Neural cell (in vitro differentiated cells): Measurements from ENCODE around the gene KMO. TPM values are rescaled to one million over a fixed set of nuclear protein-coding genes. Genes with fewer than 3 reads are reported as not detected.

Experiments
- H2AFZ ChIP-seq: fragments of 200-600, 300-800 bp; sonication (generic), shearing (Covaris generic); 2 replicates; pipeline ENCODE4 v1.6.0; 2014; ENCODE audit warnings: low read depth, mild to moderate bottlenecking, antibody characterized with exemption, low read length, moderate library complexity
- H3F3A ChIP-seq: fragments of 200-600 bp; shearing (Covaris generic); 2 replicates; pipeline ENCODE4 v1.6.1; 2016; ENCODE audit warnings: mild to moderate bottlenecking, moderate library complexity, mixed read lengths, antibody characterized with exemption, low read length; ENCODE audit not compliant: insufficient read depth, poor library complexity, severe bottlenecking
- H3K27ac ChIP-seq: fragments of 200-600, 300-800 bp; sonication (generic), shearing (Covaris generic); 2 replicates; pipeline ENCODE4 v1.5.1; 2014; ENCODE audit warnings: mild to moderate bottlenecking, low read length, moderate library complexity
- H3K27me3 ChIP-seq: fragments of 300-800, 200-600 bp; sonication (generic), shearing (Covaris generic); 2 replicates; pipeline ENCODE4 v1.6.0; 2014; ENCODE audit warnings: mild to moderate bottlenecking, low read depth, low read length, moderate library complexity; ENCODE audit not compliant: insufficient read depth
- H3K36me3 ChIP-seq: fragments of 300-800, 200-600 bp; sonication (generic), shearing (Covaris generic); 2 replicates; pipeline ENCODE4 v1.5.1; 2014; ENCODE audit warnings: mild to moderate bottlenecking, antibody characterized with exemption, low read length, moderate library complexity; ENCODE audit not compliant: insufficient read depth
- H3K4me2 ChIP-seq: fragments of 300-800, 200-600 bp; sonication (generic), shearing (Covaris generic); 2 replicates; pipeline ENCODE4 v1.6.0; 2014; ENCODE audit warnings: mild to moderate bottlenecking, low read length
- H3K4me3 ChIP-seq: fragments of 300-800, 200-600 bp; sonication (generic), shearing (Covaris generic); 2 replicates; pipeline ENCODE4 v1.5.1; 2014; ENCODE audit warnings: mild to moderate bottlenecking, low read length, moderate library complexity
- H3K79me2 ChIP-seq: fragments of 200-600 bp; shearing (Covaris generic); replicated peaks from 2 replicates; pipeline ENCODE4 v1.6.0; 2014; ENCODE audit warnings: mild to moderate bottlenecking, low read length, moderate library complexity; ENCODE audit not compliant: insufficient read depth
- H3K9ac ChIP-seq: fragments of 300-800, 200-600 bp; sonication (generic), shearing (Covaris generic); 2 replicates; pipeline ENCODE4 v1.6.1; 2016; ENCODE audit warnings: mild to moderate bottlenecking, low read length, mixed read lengths
- H3K9me2 ChIP-seq: fragments of 200-600 bp; shearing (Covaris generic); 2 replicates; pipeline ENCODE4 v1.6.1; 2016; ENCODE audit warnings: mild to moderate bottlenecking, low read length, mixed read lengths; ENCODE audit not compliant: insufficient read depth
- H3K9me3 ChIP-seq: fragments of 200-600, 300-800 bp; sonication (generic), shearing (Covaris generic); 2 replicates; pipeline ENCODE4 v1.6.1; 2016; ENCODE audit warnings: mild to moderate bottlenecking, mixed run types, low read length, moderate library complexity, mixed read lengths
- H4K20me1 ChIP-seq: fragments of 200-600 bp; shearing (Covaris generic); 2 replicates; pipeline ENCODE4 v1.6.1; 2016; ENCODE audit warnings: mild to moderate bottlenecking, mixed run types; ENCODE audit not compliant: insufficient read depth
- CTCF ChIP-seq: fragments of 450-650 bp; IDR thresholded peaks from 2 replicates; pipeline ENCODE4 v1.5.1; 2014; ENCODE audit warnings: antibody characterized with exemption, mild to moderate bottlenecking, moderate library complexity; ENCODE audit not compliant: poor library complexity, severe bottlenecking
- EZH2 ChIP-seq: fragments of 200-600, 300-800 bp; shearing (Covaris generic), sonication (generic); IDR thresholded peaks from 2 replicates; pipeline ENCODE4 v1.6.1; 2014; ENCODE audit warnings: antibody characterized with exemption, low read length, borderline replicate concordance, mild to moderate bottlenecking; ENCODE audit not compliant: insufficient read depth, poor library complexity, severe bottlenecking
- MXI1 ChIP-seq: fragments of 450-650 bp; conservative IDR thresholded peaks from 2 replicates; pipeline ENCODE4 v1.6.1; 2014; ENCODE audit warnings: antibody characterized with exemption, mild to moderate bottlenecking; ENCODE audit not compliant: poor library complexity, severe bottlenecking
- POLR2AphosphoS5 ChIP-seq: IDR thresholded peaks from 2 replicates; pipeline ENCODE4 v1.6.1; 2012
- RAD21 ChIP-seq: fragments of 450-650 bp; conservative IDR thresholded peaks from 2 replicates; pipeline ENCODE4 v1.6.1; 2014; ENCODE audit warnings: antibody characterized with exemption, mild to moderate bottlenecking, moderate library complexity
- REST ChIP-seq: IDR thresholded peaks from 2 replicates; pipeline ENCODE4 v1.6.1; 2012; ENCODE audit warnings: borderline replicate concordance
- SMC3 ChIP-seq: fragments of 450-650 bp; conservative IDR thresholded peaks from 2 replicates; pipeline ENCODE4 v1.6.1; 2014; ENCODE audit warnings: antibody characterized with exemption, mild to moderate bottlenecking, moderate library complexity; ENCODE audit not compliant: poor library complexity
- TAF1 ChIP-seq: IDR thresholded peaks from 2 replicates; pipeline ENCODE4 v1.6.1; 2012; ENCODE audit warnings: low read depth
- polyA plus RNA-seq: library from polyadenylated mRNA; depleted of rRNA; stranded (reverse); fragments of >200 nt; gene quantifications from 2 replicates; pipeline ENCODE4 v1.2.3, GENCODE V29; 2014

KMO gene
- polyA plus RNA-seq, 1 donor from 2014 or later: 0.72 TPM

GRCh38 chr1:241631674-241632073, 99.5 kb downstream of the KMO start:
- Histone ChIP-seq H3K9me2 (no peaks in the 10 kb centered on the region), H3K36me3 (peaks cover 13% of the 10 kb centered on the region), H2AFZ (no peak overlapping the region), H3K27ac (no peak overlapping the region), H4K20me1 (no peaks in the 10 kb centered on the region), H3K27me3 (no peaks in the 10 kb centered on the region), H3F3A (no peaks in the 10 kb centered on the region), H3K9me3 (no peaks in the 10 kb centered on the region), H3K9ac (no peak overlapping the region), H3K4me2 (no peak overlapping the region), H3K4me3 (no peak overlapping the region), H3K79me2 (peaks cover 8% of the 10 kb centered on the region)
- TF ChIP-seq SMC3 (no peak), TAF1 (no peak), REST (no peak), EZH2 (no peak), CTCF (no peak), MXI1 (no peak), POLR2AphosphoS5 (no peak), RAD21 (no peak)

GRCh38 chr1:241632987-241633386, 100.8 kb downstream of the KMO start:
- Histone ChIP-seq H3K9me3 (no peaks in the 10 kb centered on the region), H3K27me3 (no peaks in the 10 kb centered on the region), H3K9me2 (no peaks in the 10 kb centered on the region), H3F3A (no peaks in the 10 kb centered on the region), H3K36me3 (peaks cover 13% of the 10 kb centered on the region), H3K27ac (no peak overlapping the region), H3K79me2 (peaks cover 12% of the 10 kb centered on the region), H2AFZ (no peak overlapping the region), H3K4me3 (no peak overlapping the region), H3K9ac (no peak overlapping the region), H4K20me1 (no peaks in the 10 kb centered on the region), H3K4me2 (no peak overlapping the region)
- TF ChIP-seq RAD21: no peak

- H3K9ac ChIP-seq: no peak overlapping the region
- peaks cover 13% of the 10 kb centered on the region for H3K36me3 ChIP-seq
- TF ChIP-seq RAD21: no peak
- no peak for TF ChIP-seq TAF1
- TF ChIP-seq MXI1: no peak
- TF ChIP-seq SMC3: no peak
- no peaks in the 10 kb centered on the region for H4K20me1 ChIP-seq
- H3K4me2 ChIP-seq: no peak overlapping the region
- H3K4me3 ChIP-seq: no peak overlapping the region
- H3F3A ChIP-seq: no peaks in the 10 kb centered on the region
- H3K27ac ChIP-seq: no peak overlapping the region
- H3K9me3 ChIP-seq: no peaks in the 10 kb centered on the region
- no peaks in the 10 kb centered on the region for H3K9me2 ChIP-seq
- no peaks in the 10 kb centered on the region for H3K27me3 ChIP-seq
- H3K79me2 ChIP-seq: peaks cover 26% of the 10 kb centered on the region
- H2AFZ ChIP-seq: no peak overlapping the region
Observed at GRCh38 chr1:241635556-241636152, 103.5 kb downstream of the KMO start.
